ENCODE results near the gene SCAP.
"Not testable (repeated sequence)": the region's sequence is repeated elsewhere in the genome, so short reads cannot be mapped to it uniquely, and the experiment has no call there.

Gene SCAP

GRCh38 chr3:47475570-47476329 is at the start of gene SCAP:
SCAP (minus strand) TSS chr3:47475941; CDS start chr3:47442993, 32,948 bp downstream.
- DNase-seq (ENCODE audit: low read depth): peak; percentile 68

GRCh38 chr3:47523310-47524073 is 47.8 kb upstream of the SCAP start:
- DNase-seq (ENCODE audit: low read depth): no peak

- DNase-seq (ENCODE audit: low read depth): peak; percentile 67
Measured at GRCh38 chr3:47522082-47522987, 46.6 kb upstream of the SCAP start.

GRCh38 chr3:47520756-47521155 is 45.0 kb upstream of the SCAP start:
- DNase-seq (ENCODE audit: low read depth): no peak

GRCh38 chr3:47517937-47518336 is 42.2 kb upstream of the SCAP start:
- no peak for DNase-seq (ENCODE audit: low read depth)

GRCh38 chr3:47515864-47516319 is 40.2 kb upstream of the SCAP start:
- no peak for DNase-seq (ENCODE audit: low read depth)

- no peak for DNase-seq (ENCODE audit: low read depth)
Measured at GRCh38 chr3:47515100-47515499, 39.4 kb upstream of the SCAP start.

GRCh38 chr3:47513125-47513929 is 37.6 kb upstream of the SCAP start, which contains the start of gene ELP6:
ELP6 (minus strand) TSS chr3:47513712; CDS start chr3:47513590, 122 bp downstream.
- DNase-seq (ENCODE audit: low read depth): peak; percentile 90

- no peak for DNase-seq (ENCODE audit: low read depth)
Measured at GRCh38 chr3:47512416-47513124, 36.8 kb upstream of the SCAP start.

- DNase-seq (ENCODE audit: low read depth): not testable (repeated sequence)
Measured at GRCh38 chr3:47505267-47505666, 29.5 kb upstream of the SCAP start.

GRCh38 chr3:47504113-47504512 is 28.4 kb upstream of the SCAP start:
- no peak for DNase-seq (ENCODE audit: low read depth)

GRCh38 chr3:47503033-47503432 is 27.3 kb upstream of the SCAP start:
- no peak for DNase-seq (ENCODE audit: low read depth)

- DNase-seq (ENCODE audit: low read depth): no peak
Measured at GRCh38 chr3:47496892-47497291, 21.2 kb upstream of the SCAP start.

- no peak for DNase-seq (ENCODE audit: low read depth)
Measured at GRCh38 chr3:47495886-47496285, 20.1 kb upstream of the SCAP start.

- DNase-seq (ENCODE audit: low read depth): no peak
Measured at GRCh38 chr3:47495111-47495510, 19.4 kb upstream of the SCAP start.

- no peak for DNase-seq (ENCODE audit: low read depth)
Measured at GRCh38 chr3:47491777-47492176, 16.0 kb upstream of the SCAP start.

- DNase-seq (ENCODE audit: low read depth): no peak
Measured at GRCh38 chr3:47491186-47491585, 15.4 kb upstream of the SCAP start.

GRCh38 chr3:47487265-47487664 is 11.5 kb upstream of the SCAP start:
- no peak for DNase-seq (ENCODE audit: low read depth)

- DNase-seq (ENCODE audit: low read depth): no peak
Measured at GRCh38 chr3:47485812-47486211, 10.1 kb upstream of the SCAP start.

- no peak for DNase-seq (ENCODE audit: low read depth)
Measured at GRCh38 chr3:47482366-47482765, 6.6 kb upstream of the SCAP start.

GRCh38 chr3:47481763-47482162 is 6.0 kb upstream of the SCAP start:
- not testable (repeated sequence) for DNase-seq (ENCODE audit: low read depth)
